Osteoblast (primary cell): ENCODE measurements around the gene MET. TPM values are rescaled to one million over a fixed set of nuclear protein-coding genes. Genes with fewer than 3 reads are reported as not detected.
"Not testable (repeated sequence)": the region's sequence is repeated elsewhere in the genome, so short reads cannot be mapped to it uniquely, and the experiment has no call there.

Experiments used
- DNase-seq: peaks from one replicate; pipeline ENCODE4 v3.0.0; 2011; ENCODE audit warnings: low spot score, mixed read lengths; ENCODE audit not compliant: insufficient read length; ENCODE audit errors: missing footprints
- H2AFZ ChIP-seq: 2 replicates; pipeline ENCODE4 v1.6.0; 2011; ENCODE audit warnings: mild to moderate bottlenecking, low read length
- H3K27ac ChIP-seq: 2 replicates; pipeline ENCODE4 v1.5.1; 2011; ENCODE audit warnings: mild to moderate bottlenecking, low read depth, low read length, moderate library complexity
- H3K27me3 ChIP-seq: 2 replicates; pipeline ENCODE4 v1.6.0; 2012; ENCODE audit warnings: mild to moderate bottlenecking, control low read depth, inconsistent platforms, low read length, moderate library complexity; ENCODE audit not compliant: insufficient read depth
- H3K36me3 ChIP-seq: 2 replicates; pipeline ENCODE4 v1.5.1; 2011; ENCODE audit warnings: mild to moderate bottlenecking, low read length, control low read depth, moderate library complexity; ENCODE audit not compliant: insufficient read depth
- H3K4me1 ChIP-seq: 2 replicates; pipeline ENCODE4 v1.5.1; 2011; ENCODE audit warnings: mild to moderate bottlenecking, low read length, control low read depth, moderate library complexity; ENCODE audit not compliant: insufficient read depth
- H3K4me2 ChIP-seq: 2 replicates; pipeline ENCODE4 v1.6.0; 2011; ENCODE audit warnings: mild to moderate bottlenecking, low read length; ENCODE audit not compliant: insufficient read depth
- H3K4me3 ChIP-seq: fragments of 200-600 bp; sonication (generic); 3 replicates; pipeline ENCODE4 v1.5.1; 2012; ENCODE audit warnings: mild to moderate bottlenecking, low read length, inconsistent platforms; ENCODE audit not compliant: insufficient read depth
- H3K79me2 ChIP-seq: 2 replicates; pipeline ENCODE4 v1.6.0; 2012; ENCODE audit warnings: mild to moderate bottlenecking, low read length, control low read depth, inconsistent platforms; ENCODE audit not compliant: insufficient read depth
- H3K9me3 ChIP-seq: 2 replicates; pipeline ENCODE4 v1.5.1; 2011; ENCODE audit warnings: low read depth, low read length, control low read depth
- H4K20me1 ChIP-seq: 2 replicates; pipeline ENCODE4 v1.6.0; 2012; ENCODE audit warnings: mild to moderate bottlenecking, low read length, control low read depth; ENCODE audit not compliant: insufficient read depth
- CTCF ChIP-seq: IDR thresholded peaks from 2 replicates; pipeline ENCODE4 v1.5.1; 2011; ENCODE audit warnings: mild to moderate bottlenecking, low read depth, low read length, moderate library complexity; ENCODE audit errors: extremely low read depth
- total RNA-seq: library from RNA; depleted of rRNA; stranded (reverse); fragments of >200 nt; gene quantifications from 2 replicates; pipeline ENCODE4 v1.2.3, GENCODE V29; 2012

The MET gene
- total RNA-seq, 1 donor = 55.0 TPM

- Histone ChIP-seq H3K27me3 (no peaks in the 10 kb centered on the region), H3K27ac (no peak overlapping the region), H3K4me2 (no peak overlapping the region), H3K79me2 (no peaks in the 10 kb centered on the region), H3K36me3 (no peaks in the 10 kb centered on the region), H3K9me3 (no peaks in the 10 kb centered on the region), H4K20me1 (no peaks in the 10 kb centered on the region), H2AFZ (no peak overlapping the region), H3K4me1 (peaks cover 11% of the 10 kb centered on the region), H3K4me3 (no peak overlapping the region)
- TF ChIP-seq CTCF = no peak
- no peak for DNase-seq
These were observed 138.5 kb downstream of the MET start for GRCh38 chr7:116810267-116811116.

GRCh38 chr7:116811768-116812167 lies 139.8 kb downstream of the MET start:
- TF ChIP-seq CTCF = no peak
- no peaks in the 10 kb centered on the region for H3K36me3 ChIP-seq
- no peaks in the 10 kb centered on the region for H4K20me1 ChIP-seq
- H3K9me3 ChIP-seq = no peaks in the 10 kb centered on the region
- H3K4me1 ChIP-seq = peaks cover 7% of the 10 kb centered on the region
- no peak overlapping the region for H3K4me2 ChIP-seq
- no peak overlapping the region for H3K27ac ChIP-seq
- DNase-seq = no peak
- H3K4me3 ChIP-seq = no peak overlapping the region
- H3K79me2 ChIP-seq = no peaks in the 10 kb centered on the region
- no peak overlapping the region for H2AFZ ChIP-seq
- no peaks in the 10 kb centered on the region for H3K27me3 ChIP-seq

- no peaks in the 10 kb centered on the region for H3K79me2 ChIP-seq
- H3K4me1 ChIP-seq = peaks cover 7% of the 10 kb centered on the region
- no peaks in the 10 kb centered on the region for H3K27me3 ChIP-seq
- DNase-seq = no peak
- H2AFZ ChIP-seq = no peak overlapping the region
- no peaks in the 10 kb centered on the region for H4K20me1 ChIP-seq
- H3K9me3 ChIP-seq = no peaks in the 10 kb centered on the region
- H3K36me3 ChIP-seq = no peaks in the 10 kb centered on the region
- TF ChIP-seq CTCF = no peak
- no peak overlapping the region for H3K4me2 ChIP-seq
- H3K4me3 ChIP-seq = no peak overlapping the region
- H3K27ac ChIP-seq = no peak overlapping the region
These were observed 140.9 kb downstream of the MET start for GRCh38 chr7:116812860-116813259.

GRCh38 chr7:116813371-116813770 lies 141.4 kb downstream of the MET start:
- H3K36me3 ChIP-seq, H3K4me2 ChIP-seq, H3K27me3 ChIP-seq, H3K27ac ChIP-seq, DNase-seq, H3K4me3 ChIP-seq, H2AFZ ChIP-seq, H4K20me1 ChIP-seq, H3K79me2 ChIP-seq, H3K4me1 ChIP-seq, H3K9me3 ChIP-seq: not testable (repeated sequence)
